ENCODE results near the gene TEN1. TPM values are rescaled to one million over a fixed set of nuclear protein-coding genes. Genes with fewer than 3 reads are reported as not detected.

Gene TEN1, protein sequence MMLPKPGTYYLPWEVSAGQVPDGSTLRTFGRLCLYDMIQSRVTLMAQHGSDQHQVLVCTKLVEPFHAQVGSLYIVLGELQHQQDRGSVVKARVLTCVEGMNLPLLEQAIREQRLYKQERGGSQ
- 13.9 TPM for total RNA-seq
- 16.2 TPM for polyA plus RNA-seq

DNA sequence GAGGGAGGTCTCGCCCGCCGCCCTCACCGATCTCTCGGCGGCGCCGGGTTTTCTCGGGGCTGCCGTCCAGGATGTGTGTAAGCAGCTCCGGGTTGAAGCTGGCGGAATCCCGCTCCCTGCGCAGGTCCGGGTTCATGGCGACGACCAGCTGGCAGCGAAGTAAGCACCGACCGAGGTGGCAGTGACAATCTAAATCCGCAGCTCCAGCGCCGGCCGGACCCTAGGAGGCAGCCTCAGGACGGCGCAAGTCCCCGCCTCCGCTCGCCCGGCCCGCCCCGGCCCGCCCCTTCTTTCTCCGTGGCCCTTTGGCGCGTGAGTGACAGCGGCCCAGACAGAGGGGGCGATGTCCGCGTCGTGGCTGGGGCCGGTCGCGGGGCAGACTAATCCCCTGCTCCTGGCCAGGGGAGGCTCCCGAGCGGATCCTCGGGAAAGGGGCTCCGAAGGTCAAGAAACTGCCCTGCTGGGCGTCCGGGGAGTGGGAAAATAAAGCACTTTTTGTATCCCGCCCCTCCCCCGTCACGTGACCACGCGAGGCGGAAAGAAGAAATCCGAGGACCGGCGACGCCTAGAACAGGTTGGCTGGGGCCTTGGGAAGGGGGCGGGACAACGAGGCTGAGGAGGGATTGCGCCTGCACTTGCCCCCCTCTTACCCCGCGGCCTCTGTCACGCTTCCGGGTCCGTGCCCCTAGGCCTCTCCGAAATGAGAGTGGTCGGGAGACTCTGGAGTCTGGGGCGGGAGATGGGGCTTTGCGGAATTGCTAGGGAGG is at the start of gene TEN1, which contains the start of gene ACOX1:
Gene TEN1, plus strand, starts transcription at position 303 of the 767 bp plus-strand sequence. CDS start 6,953 bp downstream, outside the sequence.
Gene ACOX1, minus strand, starts transcription at position 229 of the 767 bp plus-strand sequence. Its CDS starts 93 bp downstream, at position 136.
- Histone ChIP-seq H3K4me1 (ENCODE audit: insufficient read depth) (no peaks in the 10 kb centered on the region), H3K27ac (ENCODE audit: low read depth) (peak within 1 kb of the TSS; percentile 98), H3K4me3 (ENCODE audit: low read depth, low read length) (peak within 1 kb of the TSS; percentile 75), H3K36me3 (ENCODE audit: insufficient read depth) (no peaks in the 10 kb centered on the region)
- WGBS: under 1% methylated on average over 72 of the region's 72 CpGs
- DNase-seq (ENCODE audit: extremely low spot score): peak; percentile 95

DNA sequence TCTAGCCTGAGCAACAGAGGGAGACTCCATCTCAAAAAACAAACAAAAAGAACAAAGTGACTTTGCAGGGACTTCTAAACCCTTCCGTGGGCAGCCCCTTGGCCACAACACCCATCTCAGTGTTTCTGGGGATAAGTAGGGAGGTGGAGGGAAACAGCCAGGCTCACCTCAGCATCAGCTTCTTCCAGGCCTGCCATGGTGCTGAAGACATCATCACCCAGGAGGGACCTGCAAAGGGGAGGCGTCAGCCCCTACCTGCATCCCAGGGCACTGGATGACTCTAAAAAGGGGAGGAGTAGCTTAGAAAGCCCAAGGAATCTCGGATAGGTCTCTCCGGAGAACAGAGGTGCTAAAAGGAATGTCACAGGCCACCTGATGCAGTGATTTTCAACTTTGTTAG is 48.0 kb upstream of the TEN1 start:
- DNase-seq (ENCODE audit: extremely low spot score): no peak
- peaks cover 1% of the 10 kb centered on the region for H3K36me3 ChIP-seq (ENCODE audit: insufficient read depth)
- H3K27ac ChIP-seq (ENCODE audit: low read depth): no peak overlapping the region
- H3K4me3 ChIP-seq (ENCODE audit: low read depth, low read length): no peak overlapping the region
- H3K4me1 ChIP-seq (ENCODE audit: insufficient read depth): no peaks in the 10 kb centered on the region
- 95% methylated on average over 4 of the region's 4 CpGs for WGBS

- DNase-seq (ENCODE audit: extremely low spot score): no peak
- no peak overlapping the region for H3K4me3 ChIP-seq (ENCODE audit: low read depth, low read length)
- peaks cover 1% of the 10 kb centered on the region for H3K36me3 ChIP-seq (ENCODE audit: insufficient read depth)
- 92% methylated on average over 5 of the region's 5 CpGs for whole genome bisulfite sequencing
- no peak overlapping the region for H3K27ac ChIP-seq (ENCODE audit: low read depth)
- no peaks in the 10 kb centered on the region for H3K4me1 ChIP-seq (ENCODE audit: insufficient read depth)
Observed at GRCh38 chr17:75932852-75933251, 46.2 kb upstream of the TEN1 start.

- no peaks in the 10 kb centered on the region for H3K4me1 ChIP-seq (ENCODE audit: insufficient read depth)
- H3K4me3 ChIP-seq (ENCODE audit: low read depth, low read length): no peak overlapping the region
- 58% methylated on average over 4 of the region's 4 CpGs for WGBS
- no peak overlapping the region for H3K27ac ChIP-seq (ENCODE audit: low read depth)
- no peak for DNase-seq (ENCODE audit: extremely low spot score)
- peaks cover 1% of the 10 kb centered on the region for H3K36me3 ChIP-seq (ENCODE audit: insufficient read depth)
Observed at GRCh38 chr17:75933808-75934207, 45.2 kb upstream of the TEN1 start.

- no peak for DNase-seq (ENCODE audit: extremely low spot score)
- H3K4me1 ChIP-seq (ENCODE audit: insufficient read depth): no peaks in the 10 kb centered on the region
- WGBS: 81% methylated on average over 13 of the region's 13 CpGs
- peaks cover 1% of the 10 kb centered on the region for H3K36me3 ChIP-seq (ENCODE audit: insufficient read depth)
- H3K4me3 ChIP-seq (ENCODE audit: low read depth, low read length): no peak overlapping the region
- no peak overlapping the region for H3K27ac ChIP-seq (ENCODE audit: low read depth)
Observed at GRCh38 chr17:75937652-75938051, 41.4 kb upstream of the TEN1 start.

GRCh38 chr17:75940727-75941441 is 38.2 kb upstream of the TEN1 start, which contains the start of gene FBF1:
TSS of gene FBF1 (minus strand) at chr17:75941042. CDS start at chr17:75938149, 2,893 bp downstream.
- WGBS: under 1% methylated on average over 63 of the region's 63 CpGs
- Histone ChIP-seq H3K36me3 (ENCODE audit: insufficient read depth) (peaks cover 2% of the 10 kb centered on the region), H3K4me3 (ENCODE audit: low read depth, low read length) (peak within 1 kb of the TSS; percentile 90), H3K27ac (ENCODE audit: low read depth) (no peak within 1 kb of the TSS), H3K4me1 (ENCODE audit: insufficient read depth) (no peaks in the 10 kb centered on the region)
- peak; percentile 77 for DNase-seq (ENCODE audit: extremely low spot score)

DNA sequence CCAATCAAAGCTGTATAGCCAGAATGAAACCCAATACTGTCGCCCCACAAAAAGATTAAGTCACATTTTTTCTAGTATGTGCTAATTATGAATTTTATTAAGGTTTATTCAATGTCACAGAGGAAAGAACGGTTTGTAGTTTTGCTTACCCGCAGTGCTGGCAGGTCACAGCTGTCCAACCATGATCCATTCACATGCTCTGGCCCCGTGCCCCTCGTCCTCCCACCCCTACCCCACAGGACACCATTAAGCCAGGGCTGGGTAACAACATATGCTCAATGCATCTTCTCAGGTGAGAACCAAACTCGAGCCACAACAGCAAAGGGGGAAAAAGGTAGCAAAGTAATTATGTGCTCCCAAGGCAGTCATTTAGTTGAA is 37.6 kb upstream of the TEN1 start:
- Histone ChIP-seq H3K4me1 (ENCODE audit: insufficient read depth) (no peaks in the 10 kb centered on the region), H3K4me3 (ENCODE audit: low read depth, low read length) (peak overlapping the region; percentile 90), H3K36me3 (ENCODE audit: insufficient read depth) (peaks cover 2% of the 10 kb centered on the region), H3K27ac (ENCODE audit: low read depth) (no peak overlapping the region)
- 37% methylated on average over 6 of the region's 6 CpGs for WGBS
- no peak for DNase-seq (ENCODE audit: extremely low spot score)

DNA sequence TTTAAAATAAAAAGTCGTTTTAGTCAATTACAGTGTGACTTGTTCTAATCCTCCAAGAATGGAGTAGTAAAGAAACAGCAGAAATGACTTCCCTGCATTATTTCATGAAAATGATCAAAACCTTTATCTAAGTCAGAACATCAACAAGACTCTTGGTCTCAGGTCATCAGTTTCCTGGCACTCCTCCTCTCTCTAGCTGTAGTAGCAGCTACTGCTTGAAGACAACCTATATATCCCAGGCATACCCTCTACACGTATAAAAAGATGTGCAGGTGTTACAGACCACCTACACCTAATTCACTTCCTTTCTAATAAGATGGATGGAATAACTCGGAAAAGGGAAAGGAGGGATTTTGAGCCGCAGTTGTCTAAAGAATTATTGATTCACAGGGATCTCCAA is 36.6 kb upstream of the TEN1 start:
- Histone ChIP-seq H3K4me1 (ENCODE audit: insufficient read depth) (no peaks in the 10 kb centered on the region), H3K36me3 (ENCODE audit: insufficient read depth) (peaks cover 3% of the 10 kb centered on the region), H3K4me3 (ENCODE audit: low read depth, low read length) (no peak overlapping the region), H3K27ac (ENCODE audit: low read depth) (no peak overlapping the region)
- DNase-seq (ENCODE audit: extremely low spot score): no peak
- 80% methylated on average over 4 of the region's 4 CpGs for WGBS

DNA sequence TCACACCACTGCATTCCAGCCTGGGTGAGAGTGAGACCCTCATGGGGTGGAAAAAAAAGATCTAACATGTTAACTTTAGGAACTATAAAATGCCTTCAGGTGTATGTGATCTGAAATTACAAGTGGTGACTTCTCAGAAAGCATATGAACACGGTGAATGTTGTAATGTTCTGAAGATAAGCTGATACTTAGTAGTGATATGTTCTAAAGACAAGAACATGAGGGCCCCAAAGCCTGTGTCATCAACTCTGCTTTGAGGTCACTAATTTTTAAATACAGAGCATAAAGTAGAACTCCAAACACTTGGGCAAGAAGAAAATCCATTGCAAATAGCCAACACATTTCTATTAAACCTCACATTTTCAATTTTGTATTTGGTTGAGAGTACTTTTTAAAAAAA is 35.5 kb upstream of the TEN1 start:
- 84% methylated on average over 1 of the region's 1 CpG for WGBS
- Histone ChIP-seq H3K4me1 (ENCODE audit: insufficient read depth) (no peaks in the 10 kb centered on the region), H3K4me3 (ENCODE audit: low read depth, low read length) (no peak overlapping the region), H3K27ac (ENCODE audit: low read depth) (no peak overlapping the region), H3K36me3 (ENCODE audit: insufficient read depth) (peaks cover 3% of the 10 kb centered on the region)
- DNase-seq (ENCODE audit: extremely low spot score): no peak

DNA sequence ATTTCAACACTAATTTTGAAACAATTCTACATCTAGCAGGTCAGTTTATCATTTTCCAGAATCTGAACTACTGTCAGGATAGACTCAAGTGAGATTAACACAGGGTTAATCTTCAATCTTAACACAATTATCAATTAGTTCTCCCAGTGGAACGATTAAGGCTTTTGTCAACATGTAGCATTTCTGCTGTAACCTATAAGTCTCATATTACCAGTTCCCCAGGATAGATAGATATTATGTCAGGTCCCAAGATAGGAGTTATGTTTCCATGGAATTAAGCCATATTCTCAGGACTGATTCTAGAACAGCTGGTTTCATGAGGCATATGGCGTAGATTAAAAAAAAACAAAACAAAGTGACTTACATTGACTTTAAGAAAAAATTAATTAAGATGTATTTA is 33.8 kb upstream of the TEN1 start:
- H3K4me3 ChIP-seq (ENCODE audit: low read depth, low read length): no peak overlapping the region
- DNase-seq (ENCODE audit: extremely low spot score): no peak
- H3K27ac ChIP-seq (ENCODE audit: low read depth): no peak overlapping the region
- H3K36me3 ChIP-seq (ENCODE audit: insufficient read depth): peaks cover 3% of the 10 kb centered on the region
- WGBS: 70% methylated on average over 2 of the region's 2 CpGs
- no peaks in the 10 kb centered on the region for H3K4me1 ChIP-seq (ENCODE audit: insufficient read depth)

GRCh38 chr17:75950421-75950820 is 28.6 kb upstream of the TEN1 start:
- 92% methylated on average over 6 of the region's 6 CpGs for WGBS
- Histone ChIP-seq H3K4me1 (ENCODE audit: insufficient read depth) (no peaks in the 10 kb centered on the region), H3K4me3 (ENCODE audit: low read depth, low read length) (no peak overlapping the region), H3K27ac (ENCODE audit: low read depth) (no peak overlapping the region), H3K36me3 (ENCODE audit: insufficient read depth) (peaks cover 9% of the 10 kb centered on the region)
- no peak for DNase-seq (ENCODE audit: extremely low spot score)

DNA sequence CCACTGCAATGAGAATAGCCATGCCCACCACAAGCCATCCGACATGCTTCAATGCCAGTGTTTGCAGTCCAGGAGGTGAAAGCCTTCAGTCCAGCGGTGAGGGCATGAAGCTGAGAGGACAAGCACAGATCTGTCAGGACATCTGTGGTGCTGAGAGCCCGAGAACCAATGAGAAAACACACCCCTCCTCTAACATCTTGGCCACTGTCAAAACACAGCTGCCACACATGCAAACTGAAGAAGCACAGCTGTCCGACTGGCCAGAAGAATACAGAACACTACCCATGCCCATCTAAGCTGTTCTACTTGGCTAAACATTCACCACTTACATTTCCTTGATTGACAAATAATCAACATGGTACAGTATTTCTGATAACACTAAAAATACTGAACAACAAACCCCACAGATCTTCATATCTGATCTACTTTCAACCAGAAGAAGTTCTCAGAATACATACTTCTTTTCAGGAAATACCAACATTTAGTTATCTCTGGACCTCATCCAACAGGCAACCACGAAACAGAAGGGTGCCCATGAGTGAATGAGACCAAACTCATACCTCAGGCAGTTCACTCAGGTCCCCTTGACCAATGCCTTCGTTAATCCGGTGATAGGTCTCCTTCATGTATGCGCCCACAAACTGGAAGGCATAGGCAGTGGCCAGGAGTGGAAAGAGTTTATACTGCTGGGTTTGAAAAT is 28.0 kb upstream of the TEN1 start:
- H3K4me1 ChIP-seq (ENCODE audit: insufficient read depth): no peaks in the 10 kb centered on the region
- peaks cover 9% of the 10 kb centered on the region for H3K36me3 ChIP-seq (ENCODE audit: insufficient read depth)
- no peak overlapping the region for H3K4me3 ChIP-seq (ENCODE audit: low read depth, low read length)
- DNase-seq (ENCODE audit: extremely low spot score): no peak
- H3K27ac ChIP-seq (ENCODE audit: low read depth): no peak overlapping the region
- WGBS: 75% methylated on average over 8 of the region's 8 CpGs

DNA sequence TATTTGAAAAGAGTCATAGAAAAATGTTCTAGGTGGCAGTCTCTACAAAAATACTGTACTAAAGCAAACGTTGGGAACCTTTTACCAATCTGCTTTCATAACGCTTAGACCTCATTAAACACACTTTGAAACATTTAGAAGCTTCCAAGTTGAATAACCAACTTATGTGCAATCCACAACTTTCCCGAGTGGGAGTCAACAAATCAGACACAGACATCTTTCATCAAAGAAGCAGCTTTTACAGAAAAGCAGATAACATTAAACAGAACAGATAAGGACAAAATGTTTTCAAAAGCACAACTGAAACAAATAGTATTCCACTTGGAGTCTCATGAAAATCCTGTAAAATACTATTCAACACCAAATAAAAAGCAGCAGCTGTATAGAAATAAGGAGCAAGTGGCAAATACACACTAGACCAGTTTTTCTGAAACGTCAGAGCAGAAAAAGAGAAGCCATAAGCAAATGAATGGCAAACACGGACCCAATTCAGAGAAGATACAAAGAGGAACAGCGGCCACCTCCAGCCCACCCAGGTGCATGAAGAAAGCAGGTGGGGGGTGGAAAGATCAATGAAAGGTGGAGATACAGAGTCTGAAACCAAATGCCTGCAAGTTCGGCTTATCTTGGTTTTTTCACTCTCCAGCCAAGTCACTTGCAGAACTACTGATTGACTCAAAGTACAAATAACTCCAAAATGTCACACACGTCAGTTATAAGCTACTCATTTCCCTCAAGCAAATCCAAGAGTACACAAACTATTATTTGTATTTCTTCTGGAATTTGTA is 19.8 kb upstream of the TEN1 start:
- no peak for DNase-seq (ENCODE audit: extremely low spot score)
- H3K36me3 ChIP-seq (ENCODE audit: insufficient read depth): no peaks in the 10 kb centered on the region
- WGBS: 60% methylated on average over 8 of the region's 8 CpGs
- peak overlapping the region; percentile 18 for H3K27ac ChIP-seq (ENCODE audit: low read depth)
- no peaks in the 10 kb centered on the region for H3K4me1 ChIP-seq (ENCODE audit: insufficient read depth)
- H3K4me3 ChIP-seq (ENCODE audit: low read depth, low read length): no peak overlapping the region
